ENCODE results near the gene SLC38A6. TPM values are rescaled to one million over a fixed set of nuclear protein-coding genes. Genes with fewer than 3 reads are reported as not detected.

The SLC38A6 gene
- total and polyA plus RNA-seq, 2 donors from 2014 or later: 16.6 to 21.9 TPM

DNA sequence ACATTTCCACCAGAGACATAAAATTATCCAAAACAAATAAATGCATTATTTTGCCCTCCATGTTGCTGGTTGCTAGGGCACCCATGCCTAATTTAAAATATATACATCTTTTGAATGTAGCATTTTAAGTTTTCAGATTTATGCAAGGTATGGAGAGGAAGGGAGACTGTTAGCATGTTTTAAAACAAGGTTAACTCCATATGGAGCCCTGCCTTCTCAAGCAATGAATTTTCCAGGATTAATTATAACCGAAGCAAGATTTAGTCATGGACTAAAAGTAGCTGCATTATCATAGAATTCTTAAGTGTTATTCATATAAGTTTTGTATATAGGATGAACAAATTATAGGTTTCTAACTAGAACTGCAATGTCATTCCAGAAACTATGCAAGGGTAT, 37.4 kb upstream of the SLC38A6 start:
- Histone ChIP-seq H3K9me3 (ENCODE audit: control insufficient read depth in 2 of 3, insufficient read depth in 1 of 3, low read length in 3 of 3) (no peaks in the 10 kb centered on the region), H3K4me1 (ENCODE audit: control insufficient read depth in 2 of 3, insufficient read depth in 2 of 3, low read depth in 1 of 3, low read length in 3 of 3) (no peaks in the 10 kb centered on the region), H3K4me3 (ENCODE audit: low read length in 3 of 3) (no peak overlapping the region), H3K36me3 (ENCODE audit: control insufficient read depth in 2 of 3, insufficient read depth in 3 of 3, low read length in 3 of 3) (no peaks in the 10 kb centered on the region), H3K27me3 (ENCODE audit: control insufficient read depth, insufficient read depth, low read length) (no peaks in the 10 kb centered on the region), H3K27ac (ENCODE audit: low read depth in 2 of 2, low read length in 2 of 2) (no peak overlapping the region), H3K9ac (ENCODE audit: low read length in 3 of 3) (no peak overlapping the region)
- intact Hi-C loops (cut with DNase I): no loop called here
- TF ChIP-seq, protein P1, sequence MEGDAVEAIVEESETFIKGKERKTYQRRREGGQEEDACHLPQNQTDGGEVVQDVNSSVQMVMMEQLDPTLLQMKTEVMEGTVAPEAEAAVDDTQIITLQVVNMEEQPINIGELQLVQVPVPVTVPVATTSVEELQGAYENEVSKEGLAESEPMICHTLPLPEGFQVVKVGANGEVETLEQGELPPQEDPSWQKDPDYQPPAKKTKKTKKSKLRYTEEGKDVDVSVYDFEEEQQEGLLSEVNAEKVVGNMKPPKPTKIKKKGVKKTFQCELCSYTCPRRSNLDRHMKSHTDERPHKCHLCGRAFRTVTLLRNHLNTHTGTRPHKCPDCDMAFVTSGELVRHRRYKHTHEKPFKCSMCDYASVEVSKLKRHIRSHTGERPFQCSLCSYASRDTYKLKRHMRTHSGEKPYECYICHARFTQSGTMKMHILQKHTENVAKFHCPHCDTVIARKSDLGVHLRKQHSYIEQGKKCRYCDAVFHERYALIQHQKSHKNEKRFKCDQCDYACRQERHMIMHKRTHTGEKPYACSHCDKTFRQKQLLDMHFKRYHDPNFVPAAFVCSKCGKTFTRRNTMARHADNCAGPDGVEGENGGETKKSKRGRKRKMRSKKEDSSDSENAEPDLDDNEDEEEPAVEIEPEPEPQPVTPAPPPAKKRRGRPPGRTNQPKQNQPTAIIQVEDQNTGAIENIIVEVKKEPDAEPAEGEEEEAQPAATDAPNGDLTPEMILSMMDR (IDR thresholded peaks at IDR 0.05; ENCODE audit: borderline replicate concordance, extremely low read depth, insufficient read depth): no peak
- no peak for FAIRE-seq
- DNase-seq: no peak

DNA sequence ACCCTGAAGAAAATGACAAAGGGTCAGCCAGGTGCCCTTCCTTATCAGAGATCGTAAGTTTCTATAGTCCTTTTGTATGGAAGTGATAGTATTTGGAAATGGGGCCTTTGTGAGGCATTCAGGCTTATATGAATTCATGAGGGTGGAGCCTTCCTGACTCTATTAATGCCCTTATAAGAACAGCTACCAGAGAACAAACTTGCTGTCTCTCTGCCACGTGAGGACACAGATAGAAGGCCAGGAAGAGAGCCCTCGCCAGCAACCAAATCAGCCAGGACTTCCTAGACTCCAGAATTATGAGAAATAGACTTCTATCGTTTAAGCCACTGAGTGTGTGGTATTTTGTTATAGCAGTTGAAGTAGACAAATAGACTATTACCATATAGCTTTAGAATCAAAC, 36.8 kb upstream of the SLC38A6 start:
- H3K4me3 ChIP-seq (ENCODE audit: low read length in 3 of 3): no peak overlapping the region
- TF ChIP-seq, protein P1 (IDR thresholded peaks at IDR 0.05; ENCODE audit: borderline replicate concordance, extremely low read depth, insufficient read depth): no peak
- H3K4me1 ChIP-seq (ENCODE audit: control insufficient read depth in 2 of 3, insufficient read depth in 2 of 3, low read depth in 1 of 3, low read length in 3 of 3): no peaks in the 10 kb centered on the region
- no peaks in the 10 kb centered on the region for H3K27me3 ChIP-seq (ENCODE audit: control insufficient read depth, insufficient read depth, low read length)
- intact Hi-C loops (cut with DNase I): no loop called here
- no peak overlapping the region for H3K9ac ChIP-seq (ENCODE audit: low read length in 3 of 3)
- FAIRE-seq: no peak
- H3K27ac ChIP-seq (ENCODE audit: low read depth in 2 of 2, low read length in 2 of 2): no peak overlapping the region
- no peaks in the 10 kb centered on the region for H3K9me3 ChIP-seq (ENCODE audit: control insufficient read depth in 2 of 3, insufficient read depth in 1 of 3, low read length in 3 of 3)
- DNase-seq: no peak
- no peaks in the 10 kb centered on the region for H3K36me3 ChIP-seq (ENCODE audit: control insufficient read depth in 2 of 3, insufficient read depth in 3 of 3, low read length in 3 of 3)

DNA sequence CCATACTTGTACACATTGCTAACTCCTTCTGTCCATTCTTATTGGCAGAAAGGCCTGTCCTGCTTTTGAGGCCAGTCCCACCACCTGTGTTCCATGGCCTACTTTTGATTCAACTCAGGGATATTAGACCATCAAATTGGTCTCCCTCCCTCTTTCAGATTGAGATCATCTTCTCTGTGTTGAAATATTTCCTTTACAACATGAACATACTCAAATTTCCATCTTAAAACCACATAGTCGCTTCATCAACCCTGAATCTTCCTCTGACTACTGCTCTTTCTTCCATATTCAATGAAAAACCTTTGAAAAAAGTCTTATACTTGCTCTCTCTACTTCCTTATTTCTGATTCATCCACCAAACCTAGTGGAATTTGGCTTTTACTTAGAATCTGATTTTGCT, 35.1 kb upstream of the SLC38A6 start:
- peaks cover 0 to 6% (median 0%) of the 10 kb centered on the region in 3 donors for H3K4me1 ChIP-seq (ENCODE audit: control insufficient read depth in 2 of 3, insufficient read depth in 2 of 3, low read depth in 1 of 3, low read length in 3 of 3)
- H3K4me3 ChIP-seq (ENCODE audit: low read length in 3 of 3): no peak overlapping the region
- TF ChIP-seq, protein P1 (IDR thresholded peaks at IDR 0.05; ENCODE audit: borderline replicate concordance, extremely low read depth, insufficient read depth): no peak
- intact Hi-C loops (cut with DNase I): no loop called here
- no peak for DNase-seq
- no peak overlapping the region for H3K9ac ChIP-seq (ENCODE audit: low read length in 3 of 3)
- H3K27ac ChIP-seq (ENCODE audit: low read depth in 2 of 2, low read length in 2 of 2): no peak overlapping the region
- FAIRE-seq: no peak
- H3K36me3 ChIP-seq (ENCODE audit: control insufficient read depth in 2 of 3, insufficient read depth in 3 of 3, low read length in 3 of 3): no peaks in the 10 kb centered on the region
- H3K27me3 ChIP-seq (ENCODE audit: control insufficient read depth, insufficient read depth, low read length): no peaks in the 10 kb centered on the region
- H3K9me3 ChIP-seq (ENCODE audit: control insufficient read depth in 2 of 3, insufficient read depth in 1 of 3, low read length in 3 of 3): no peaks in the 10 kb centered on the region

DNA sequence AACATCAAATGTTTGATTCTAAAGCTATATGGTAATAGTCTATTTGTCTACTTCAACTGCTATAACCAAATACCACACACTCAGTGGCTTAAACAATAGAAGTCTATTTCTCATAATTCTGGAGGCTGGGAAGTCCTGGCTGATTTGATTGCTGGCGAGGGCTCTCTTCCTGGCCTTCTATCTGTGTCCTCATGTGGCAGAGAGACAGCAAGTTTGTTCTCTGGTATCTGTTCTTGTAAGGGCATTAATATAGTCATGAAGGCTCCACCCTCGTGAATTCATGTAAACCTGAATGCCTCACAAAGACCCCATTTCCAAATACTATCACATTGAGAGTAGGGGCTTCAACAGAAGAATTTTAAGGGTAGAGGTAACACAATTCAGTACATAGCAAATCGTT, 34.3 kb upstream of the SLC38A6 start:
- no peak overlapping the region for H3K27ac ChIP-seq (ENCODE audit: low read depth in 2 of 2, low read length in 2 of 2)
- no peaks in the 10 kb centered on the region for H3K27me3 ChIP-seq (ENCODE audit: control insufficient read depth, insufficient read depth, low read length)
- H3K9me3 ChIP-seq (ENCODE audit: control insufficient read depth in 2 of 3, insufficient read depth in 1 of 3, low read length in 3 of 3): no peaks in the 10 kb centered on the region
- H3K9ac ChIP-seq (ENCODE audit: low read length in 3 of 3): no peak overlapping the region
- H3K36me3 ChIP-seq (ENCODE audit: control insufficient read depth in 2 of 3, insufficient read depth in 3 of 3, low read length in 3 of 3): no peaks in the 10 kb centered on the region
- TF ChIP-seq, protein P1 (IDR thresholded peaks at IDR 0.05; ENCODE audit: borderline replicate concordance, extremely low read depth, insufficient read depth): no peak
- intact Hi-C loops (cut with DNase I): no loop called here
- FAIRE-seq: no peak
- H3K4me3 ChIP-seq (ENCODE audit: low read length in 3 of 3): no peak overlapping the region
- H3K4me1 ChIP-seq (ENCODE audit: control insufficient read depth in 2 of 3, insufficient read depth in 2 of 3, low read depth in 1 of 3, low read length in 3 of 3): peaks cover 0 to 6% (median 0%) of the 10 kb centered on the region in 3 donors
- no peak for DNase-seq
